Esophagus (tissue), 2 donors: ENCODE results near the gene FHOD3. TPM values are rescaled to one million over a fixed set of nuclear protein-coding genes. Genes with fewer than 3 reads are reported as not detected.

Experiments used
- H3K27ac ChIP-seq, 2 donors: one replicate each; pipeline ENCODE4 v1.5.1; 2013; ENCODE audit warnings: low read depth in 2 of 2, mild to moderate bottlenecking in 2 of 2, inconsistent platforms in 1 of 2, low read length in 1 of 2, moderate library complexity in 1 of 2
- H3K27me3 ChIP-seq, 2 donors: one replicate each; pipeline ENCODE4 v1.6.1; 2013; ENCODE audit warnings: low read length in 2 of 2, control low read depth in 1 of 2, mild to moderate bottlenecking in 1 of 2; ENCODE audit not compliant: insufficient read depth in 2 of 2, control insufficient read depth in 1 of 2
- H3K36me3 ChIP-seq, 2 donors: one replicate each; pipeline ENCODE4 v1.6.1; 2013; ENCODE audit warnings: low read length in 1 of 2; ENCODE audit not compliant: control insufficient read depth in 2 of 2, insufficient read depth in 2 of 2
- H3K4me1 ChIP-seq, 2 donors: one replicate each; pipeline ENCODE4 v1.6.1; 2013; ENCODE audit warnings: low read length in 1 of 2; ENCODE audit not compliant: control insufficient read depth in 2 of 2, insufficient read depth in 2 of 2
- H3K4me3 ChIP-seq, 2 donors: one replicate each; pipeline ENCODE4 v1.5.1; 2013; ENCODE audit warnings: low read length in 2 of 2, mild to moderate bottlenecking in 2 of 2, low read depth in 1 of 2, moderate library complexity in 1 of 2
- H3K9me3 ChIP-seq, 2 donors: one replicate each; pipeline ENCODE4 v1.6.1; 2013; ENCODE audit warnings: mild to moderate bottlenecking in 2 of 2, low read depth in 1 of 2, low read length in 1 of 2, moderate library complexity in 1 of 2; ENCODE audit not compliant: control insufficient read depth in 2 of 2, insufficient read depth in 1 of 2
- WGBS, 2 donors: extraction: QIAGEN DNeasy Blood & Tissue Kit; methylation state at CpG; one replicate each; pipeline ENCODE4 v1.1.7; 2013; 5-methylcytosine and 5-hydroxymethylcytosine counted together
- polyA plus RNA-seq, 2 donors: library from polyadenylated mRNA; stranded (reverse); fragments of 200-250 nt; gene quantifications; one replicate each; pipeline ENCODE4 v1.2.3, GENCODE V29; 2013
- donor health status: healthy with polysubstance abuse.
- donor health status: Bipolar disorder and iron deficiency.

The FHOD3 gene
- polyA plus RNA-seq, 2 donors, result 3.7 to 11.1 TPM

DNA sequence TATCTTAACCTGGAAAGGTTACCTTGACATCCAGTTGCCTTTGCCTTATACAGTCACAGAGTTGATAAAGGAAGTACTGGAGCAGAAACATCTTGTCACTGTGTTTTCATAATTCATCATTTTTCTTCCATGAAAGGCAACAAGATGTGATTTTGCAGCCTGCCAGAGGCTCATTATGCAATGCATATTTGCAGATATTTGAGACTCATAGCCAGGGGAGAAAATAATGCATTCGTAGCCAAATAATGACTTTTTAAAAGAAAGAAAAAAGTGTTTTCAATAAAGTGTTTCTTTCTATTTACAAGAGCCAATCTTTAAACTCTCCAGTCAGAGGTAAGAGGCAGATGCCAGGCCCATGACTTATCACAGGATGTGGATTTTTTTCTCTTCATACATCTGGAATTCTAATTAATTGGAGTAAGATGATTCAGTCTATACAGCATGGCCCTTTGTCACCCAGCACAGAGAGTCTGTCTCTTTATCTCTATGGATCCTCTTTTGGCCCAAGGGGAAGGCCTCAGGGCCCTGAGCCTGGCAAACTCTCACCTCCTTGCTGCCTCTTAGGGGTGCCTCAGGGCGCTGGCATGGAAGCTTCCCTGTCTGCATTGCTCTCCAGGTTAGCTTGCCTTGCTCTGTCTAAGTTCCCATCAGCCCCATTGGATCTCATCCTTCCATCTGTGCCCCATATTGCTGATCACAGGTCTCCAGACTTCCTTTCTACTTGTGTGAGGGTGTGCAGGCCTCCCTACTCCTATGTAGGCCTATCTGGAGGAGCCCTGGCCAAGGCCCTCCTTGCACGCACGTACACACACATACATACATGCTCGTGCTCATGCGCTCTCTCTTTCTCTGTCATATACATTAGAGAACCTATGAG lies 283.6 kb downstream of the FHOD3 start:
- H3K27ac ChIP-seq, result peak overlapping the region; percentile 49 to 58

DNA sequence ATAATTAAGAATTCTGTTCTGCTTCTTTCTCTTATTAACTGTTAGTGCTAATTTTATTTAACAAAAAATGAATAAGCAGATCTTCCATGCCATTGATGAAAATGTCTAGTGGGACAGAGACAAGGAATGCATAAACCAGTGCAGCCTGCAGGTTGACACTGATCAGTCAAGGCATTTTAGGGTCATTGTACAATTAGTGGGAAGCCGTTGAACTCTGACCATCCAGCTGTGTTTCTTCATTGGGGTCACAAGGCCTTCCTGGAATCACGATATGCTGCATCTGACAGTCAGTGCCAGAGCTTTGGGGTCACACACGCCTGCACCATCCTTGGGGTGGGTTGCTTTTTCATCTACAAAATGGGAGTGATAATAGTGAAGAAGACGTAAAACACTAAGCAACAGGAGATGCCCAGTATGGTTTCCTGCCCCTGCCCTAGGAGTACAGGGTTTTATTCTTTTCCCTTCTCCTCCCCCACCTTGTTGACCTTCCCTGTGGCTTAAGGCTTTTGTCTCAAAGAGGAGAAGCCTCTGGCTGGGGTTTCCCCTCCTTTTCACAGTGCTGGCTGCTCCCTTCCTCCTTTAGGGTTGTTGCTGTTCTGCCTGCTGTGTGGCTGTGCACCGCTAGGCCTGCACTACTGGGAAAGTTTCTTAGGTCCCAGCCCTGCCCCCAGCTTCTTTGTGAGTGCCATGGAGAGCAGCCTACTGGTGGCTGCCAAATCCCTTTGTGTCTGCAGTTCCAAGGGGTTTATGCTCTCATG lies 285.7 kb downstream of the FHOD3 start:
- H3K27ac ChIP-seq, result no peak overlapping the region
- no peaks in the 10 kb centered on the region for H3K36me3 ChIP-seq
- peaks cover 2 to 3% of the 10 kb centered on the region in 2 donors for H3K4me1 ChIP-seq
- no peaks in the 10 kb centered on the region for H3K9me3 ChIP-seq
- no peak overlapping the region for H3K4me3 ChIP-seq
- no peaks in the 10 kb centered on the region for H3K27me3 ChIP-seq
- WGBS, 2 donors, result 69 to 71% methylated on average over 5 of the region's 5 CpGs

More for the DNA sequence above, 283.6 kb downstream of the FHOD3 start:
- Histone ChIP-seq H3K27me3 (no peaks in the 10 kb centered on the region), H3K4me3 (no peak overlapping the region), H3K4me1 (peaks cover 2 to 3% of the 10 kb centered on the region in 2 donors), H3K36me3 (no peaks in the 10 kb centered on the region), H3K9me3 (no peaks in the 10 kb centered on the region)
- 80 to 86% methylated on average over 6 of the region's 6 CpGs for WGBS, 2 donors

- 55 to 68% methylated on average over 10 of the region's 10 CpGs for WGBS, 2 donors
- Histone ChIP-seq H3K4me1 (peaks cover 3 to 12% of the 10 kb centered on the region in 2 donors), H3K4me3 (no peak overlapping the region), H3K27me3 (no peaks in the 10 kb centered on the region), H3K36me3 (no peaks in the 10 kb centered on the region), H3K27ac (no peak overlapping the region), H3K9me3 (no peaks in the 10 kb centered on the region)
Measured at GRCh38 chr18:36589857-36590543, 292.5 kb downstream of the FHOD3 start.

DNA sequence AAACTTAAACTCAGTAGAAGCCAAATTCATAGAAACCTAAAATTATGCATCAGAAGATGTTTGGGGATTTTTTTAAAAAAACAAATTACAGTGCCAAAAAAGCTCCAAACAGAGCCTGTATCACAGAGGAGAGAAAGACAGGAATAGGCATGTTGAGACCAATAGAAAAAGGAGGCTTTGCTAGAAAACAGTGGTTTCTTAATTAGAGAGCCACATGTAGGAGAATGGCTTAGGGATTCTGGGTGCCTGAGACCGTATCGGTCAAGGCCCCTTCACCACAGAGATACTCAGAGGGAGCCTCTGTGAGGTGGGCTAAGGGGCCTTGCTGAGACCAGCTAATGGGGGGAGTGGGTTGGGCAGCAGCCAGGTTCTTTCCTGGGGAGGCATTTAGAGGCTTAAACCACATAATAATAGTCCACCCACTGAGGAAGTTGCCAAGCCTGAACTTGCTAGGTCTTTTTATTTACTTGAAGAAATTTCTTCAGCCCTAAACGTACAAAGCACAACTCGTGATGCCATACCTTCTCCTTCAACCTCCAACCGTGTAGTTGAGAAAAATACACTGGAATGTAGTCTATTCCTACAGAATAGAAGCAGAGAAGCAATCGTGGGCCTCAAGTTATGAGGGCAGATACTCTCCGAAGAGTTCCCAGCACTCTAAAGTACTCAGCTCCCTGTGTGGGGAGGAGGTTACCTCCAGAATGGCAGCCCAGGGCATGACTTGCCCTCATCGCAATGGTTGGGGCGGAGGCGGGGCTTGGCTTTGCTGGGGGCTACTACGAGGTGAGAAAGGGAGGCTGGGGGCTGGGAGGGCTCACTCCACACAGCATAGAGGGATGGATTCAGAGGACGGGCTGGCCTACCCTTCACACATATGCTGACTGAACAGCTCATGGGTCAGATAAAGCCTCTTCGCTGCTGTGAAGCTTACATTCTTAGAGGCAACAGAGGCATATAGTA lies 293.4 kb downstream of the FHOD3 start:
- H3K27me3 ChIP-seq, result no peaks in the 10 kb centered on the region
- peak overlapping the region; percentile 41 to 78 for H3K27ac ChIP-seq
- peaks cover 0 to 12% of the 10 kb centered on the region in 2 donors for H3K4me1 ChIP-seq
- H3K9me3 ChIP-seq, result no peaks in the 10 kb centered on the region
- 56 to 59% methylated on average over 13 of the region's 13 CpGs for WGBS, 2 donors
- H3K4me3 ChIP-seq, result no peak overlapping the region
- H3K36me3 ChIP-seq, result no peaks in the 10 kb centered on the region

DNA sequence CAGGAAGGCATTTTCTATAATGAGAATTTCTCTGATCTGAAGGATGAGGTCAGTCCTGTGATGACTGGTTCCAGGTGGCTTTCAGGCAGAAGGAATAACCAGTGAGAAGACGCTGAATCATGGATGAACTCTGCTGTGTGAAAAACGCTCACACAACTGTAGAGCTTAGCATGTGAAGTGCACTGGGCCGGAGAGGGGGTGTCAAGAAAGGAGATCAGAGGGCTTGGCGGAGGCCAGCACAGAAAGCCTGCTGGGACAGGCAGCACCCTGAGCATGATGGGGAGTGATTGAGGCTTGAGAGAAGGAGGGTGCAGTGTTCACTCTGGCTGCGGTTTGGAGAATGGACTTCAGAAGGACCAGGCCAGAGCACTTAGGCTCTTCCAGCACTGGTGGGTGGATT lies 294.8 kb downstream of the FHOD3 start:
- H3K27ac ChIP-seq, result no peak overlapping the region
- H3K9me3 ChIP-seq, result no peaks in the 10 kb centered on the region
- peaks cover 0 to 14% of the 10 kb centered on the region in 2 donors for H3K4me1 ChIP-seq
- no peaks in the 10 kb centered on the region for H3K27me3 ChIP-seq
- no peak overlapping the region for H3K4me3 ChIP-seq
- WGBS, 2 donors, result 63 to 65% methylated on average over 5 of the region's 5 CpGs
- no peaks in the 10 kb centered on the region for H3K36me3 ChIP-seq

GRCh38 chr18:36593001-36593400 lies 295.5 kb downstream of the FHOD3 start:
- Histone ChIP-seq H3K4me3 (no peak overlapping the region), H3K27me3 (no peaks in the 10 kb centered on the region), H3K36me3 (no peaks in the 10 kb centered on the region), H3K9me3 (no peaks in the 10 kb centered on the region), H3K4me1 (peaks cover 0 to 14% of the 10 kb centered on the region in 2 donors), H3K27ac (no peak overlapping the region)

DNA sequence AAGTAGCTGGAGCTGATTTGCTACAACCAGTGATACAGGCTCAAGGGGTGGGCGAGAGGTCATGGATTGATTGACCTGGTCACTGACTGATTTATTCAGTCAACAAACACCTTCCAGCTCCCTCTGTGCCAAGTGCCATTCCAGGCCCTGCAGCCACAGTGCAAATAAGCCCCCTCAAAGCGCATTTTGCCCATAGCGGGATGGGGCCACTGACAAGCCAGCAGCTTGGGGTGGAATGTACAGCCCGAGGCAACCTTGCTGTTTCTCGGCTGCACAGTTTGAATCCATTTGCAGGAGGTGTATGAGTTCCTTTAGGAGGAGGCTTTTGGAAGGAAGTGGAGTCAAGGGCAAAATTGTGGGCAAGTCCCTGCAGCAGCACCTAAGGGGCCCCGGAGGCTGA lies 296.1 kb downstream of the FHOD3 start:
- 80 to 86% methylated on average over 6 of the region's 6 CpGs for WGBS, 2 donors
- Histone ChIP-seq H3K27me3 (no peaks in the 10 kb centered on the region), H3K27ac (no peak overlapping the region), H3K4me1 (peaks cover 0 to 14% of the 10 kb centered on the region in 2 donors), H3K9me3 (no peaks in the 10 kb centered on the region), H3K36me3 (no peaks in the 10 kb centered on the region), H3K4me3 (no peak overlapping the region)

GRCh38 chr18:36594621-36595020 lies 297.1 kb downstream of the FHOD3 start:
- Histone ChIP-seq H3K36me3 (no peaks in the 10 kb centered on the region), H3K27ac (no peak overlapping the region)
- WGBS, 2 donors, result 91% methylated on average over 9 of the region's 9 CpGs

More at GRCh38 chr18:36594621-36595020, 297.1 kb downstream of the FHOD3 start:
- Histone ChIP-seq H3K4me3 (no peak overlapping the region), H3K4me1 (peaks cover 0 to 14% of the 10 kb centered on the region in 2 donors), H3K9me3 (no peaks in the 10 kb centered on the region), H3K27me3 (no peaks in the 10 kb centered on the region)
